ENCODE data around the gene TEAD2.

TEAD2 gene

GRCh38 chr19:49348305-49349189 is 13.7 kb downstream of the TEAD2 start:
- no peak for DNase-seq (ENCODE audit: low spot score)

- no peak for DNase-seq (ENCODE audit: low spot score)
Observed at GRCh38 chr19:49347835-49348234, 14.4 kb downstream of the TEAD2 start.

- DNase-seq (ENCODE audit: low spot score): no peak
Observed at GRCh38 chr19:49347191-49347590, 15.0 kb downstream of the TEAD2 start.

GRCh38 chr19:49344505-49345423 is 17.5 kb downstream of the TEAD2 start:
- no peak for DNase-seq (ENCODE audit: low spot score)

- DNase-seq (ENCODE audit: low spot score): no peak
Observed at GRCh38 chr19:49343123-49343522, 19.1 kb downstream of the TEAD2 start.

- DNase-seq (ENCODE audit: low spot score): no peak
Observed at GRCh38 chr19:49342291-49342721, 19.9 kb downstream of the TEAD2 start.

- DNase-seq (ENCODE audit: low spot score): no peak
Observed at GRCh38 chr19:49340865-49341718, 21.1 kb downstream of the TEAD2 start.

- DNase-seq (ENCODE audit: low spot score): no peak
Observed at GRCh38 chr19:49340069-49340864, 21.9 kb downstream of the TEAD2 start.

GRCh38 chr19:49339301-49340068 is 22.7 kb downstream of the TEAD2 start:
- DNase-seq (ENCODE audit: low spot score): no peak

GRCh38 chr19:49338691-49339300 is 23.4 kb downstream of the TEAD2 start:
- DNase-seq (ENCODE audit: low spot score): no peak

GRCh38 chr19:49338023-49338677 is 24.1 kb downstream of the TEAD2 start:
- no peak for DNase-seq (ENCODE audit: low spot score)

GRCh38 chr19:49337267-49338022 is 24.8 kb downstream of the TEAD2 start:
- no peak for DNase-seq (ENCODE audit: low spot score)

- no peak for DNase-seq (ENCODE audit: low spot score)
Observed at GRCh38 chr19:49336482-49337266, 25.5 kb downstream of the TEAD2 start.

GRCh38 chr19:49335784-49336481 is 26.3 kb downstream of the TEAD2 start:
- DNase-seq (ENCODE audit: low spot score): no peak

GRCh38 chr19:49335071-49335783 is 27.0 kb downstream of the TEAD2 start, which contains the start of gene CD37:
Gene CD37, plus strand, starts transcription at chr19:49335406. Its CDS starts 135 bp downstream, at chr19:49335541.
- DNase-seq (ENCODE audit: low spot score): peak; percentile 8

- DNase-seq (ENCODE audit: low spot score): no peak
Observed at GRCh38 chr19:49333811-49334288, 28.4 kb downstream of the TEAD2 start.
